HCT116 (cell line): Measurements from ENCODE around the gene VPS39. TPM values are rescaled to one million over a fixed set of nuclear protein-coding genes. Genes with fewer than 3 reads are reported as not detected.

Experiments
- ATAC-seq: fragments of 200-7000 bp; cut with Tn5 transposase; 2 replicates; pipeline ENCODE4 v1.9.1; 2020; ENCODE audit warnings: mild to moderate bottlenecking, moderate library complexity
- BruUV-seq: library from RNA; stranded (reverse); fragments of 400-500 nt; replicated peaks from 2 replicates; lab custom pipeline; 2021; lab: Mats Ljungman, UMichigan
- CTCF ChIA-PET: fragments of 300-600 bp; sonication (Branson Sonifier 250); formaldehyde crosslinking; loops from one replicate; lab custom pipeline; 2021; ENCODE audit warnings: antibody characterized with exemption; lab: Charles Lee
- POLR2A ChIA-PET: fragments of 300-600, 350-600 bp; sonication (Branson Sonifier 250); formaldehyde crosslinking; loops from one replicate; lab custom pipeline; 2021; ENCODE audit warnings: antibody characterized with exemption; lab: Charles Lee
- RAD21 ChIA-PET, 2 experiments: fragments of 300-600 bp; sonication (Branson Sonifier 250); formaldehyde crosslinking; loops; one replicate each; lab custom pipeline; 2023; ENCODE audit warnings: low total read pairs in 2 of 2; ENCODE audit not compliant: uncharacterized antibody in 2 of 2, unreplicated experiment in 2 of 2, low non-redundant PET in 1 of 2; lab: Charles Lee
- DNase-seq: peaks from one replicate; pipeline ENCODE4 v3.0.0-alpha.2; 2010; ENCODE audit warnings: low read depth, low spot score
- H2AFZ ChIP-seq: fragments of 200-600 bp; shearing (Covaris generic), sonication (generic); 2 replicates; pipeline ENCODE4 v1.6.1; 2017; ENCODE audit warnings: low read depth, mixed run types, mixed read lengths, antibody characterized with exemption, low read length; ENCODE audit not compliant: poor library complexity, severe bottlenecking
- H3K27ac ChIP-seq: 2 replicates; pipeline ENCODE4 v1.5.1; 2012; ENCODE audit warnings: low read depth, low read length
- H3K27me3 ChIP-seq: fragments of 200-600 bp; sonication (generic); 2 replicates; pipeline ENCODE4 v1.6.1; 2016; ENCODE audit warnings: mixed run types, low read length, mixed read lengths; ENCODE audit not compliant: insufficient read depth
- H3K36me3 ChIP-seq, 2 experiments: fragments of 200-500 bp in 1 of 2; fragments of 200-600 bp in 1 of 2; sonication (Bioruptor generic) in 1 of 2; sonication (generic) in 1 of 2; 2 replicates each; pipeline versions ENCODE4 v1.5.1 to v1.6.1; 2014 to 2016; ENCODE audit warnings: low read length in 2 of 2, inconsistent platforms in 1 of 2, mixed read lengths in 1 of 2, mixed run types in 1 of 2; ENCODE audit not compliant: insufficient read depth in 2 of 2, control insufficient read depth in 1 of 2
- H3K4me1 ChIP-seq, 2 experiments: fragments of 200-600 bp in 1 of 2; sonication (generic) in 1 of 2; 2 replicates each; pipeline versions ENCODE4 v1.5.1 to v1.6.1; 2012 to 2017; ENCODE audit warnings: low read length in 2 of 2, inconsistent platforms in 1 of 2, mild to moderate bottlenecking in 1 of 2, mixed read lengths in 1 of 2, mixed run types in 1 of 2, moderate library complexity in 1 of 2; ENCODE audit not compliant: insufficient read depth in 2 of 2, control insufficient read depth in 1 of 2
- H3K4me2 ChIP-seq: fragments of 200-600 bp; sonication (generic); 2 replicates; pipeline ENCODE4 v1.6.1; 2017; ENCODE audit warnings: mixed run types, low read length, mixed read lengths
- H3K4me3 ChIP-seq, 2 experiments: fragments of 200-600 bp in 1 of 2; sonication (generic) in 1 of 2; replicated peaks in 1 of 2; 2 replicates each; pipeline ENCODE4 v1.5.1; 2011 to 2016; ENCODE audit warnings: low read length in 2 of 2, control low read depth in 1 of 2, low read depth in 1 of 2, mild to moderate bottlenecking in 1 of 2, mixed read lengths in 1 of 2, mixed run types in 1 of 2
- H3K79me2 ChIP-seq: fragments of 200-600 bp; sonication (generic); 2 replicates; pipeline ENCODE4 v1.6.1; 2017; ENCODE audit warnings: mild to moderate bottlenecking, mixed run types, low read length, moderate library complexity, mixed read lengths; ENCODE audit not compliant: insufficient read depth
- H3K9ac ChIP-seq: fragments of 200-600 bp; sonication (generic); 2 replicates; pipeline ENCODE4 v1.6.1; 2016; ENCODE audit warnings: low read length, mixed read lengths
- H3K9me2 ChIP-seq: fragments of 200-600 bp; sonication (generic), shearing (Covaris generic); 2 replicates; pipeline ENCODE4 v1.6.1; 2017; ENCODE audit warnings: mixed run types, mild to moderate bottlenecking, moderate library complexity; ENCODE audit not compliant: insufficient read depth
- H3K9me3 ChIP-seq, 2 experiments: fragments of 200-500 bp in 1 of 2; fragments of 200-600 bp in 1 of 2; sonication (Bioruptor generic) in 1 of 2; sonication (generic) in 1 of 2; 2 replicates each; pipeline ENCODE4 v1.6.1; 2014 to 2017; ENCODE audit warnings: low read length in 2 of 2, mixed read lengths in 2 of 2, inconsistent platforms in 1 of 2, low read depth in 1 of 2, mild to moderate bottlenecking in 1 of 2, mixed run types in 1 of 2, moderate library complexity in 1 of 2; ENCODE audit not compliant: control insufficient read depth in 1 of 2, insufficient read depth in 1 of 2
- H4K20me1 ChIP-seq: fragments of 200-600 bp; sonication (generic), shearing (Covaris generic); 2 replicates; pipeline ENCODE4 v1.6.1; 2017; ENCODE audit warnings: mixed run types, mild to moderate bottlenecking, moderate library complexity; ENCODE audit not compliant: insufficient read depth
- EGR1 ChIP-seq: IDR thresholded peaks from 2 replicates; pipeline ENCODE4 v1.6.1; 2012; ENCODE audit warnings: low read depth
- JUND ChIP-seq: IDR thresholded peaks from 2 replicates; pipeline ENCODE4 v1.6.1; 2012
- MAX ChIP-seq: IDR thresholded peaks from 2 replicates; pipeline ENCODE4 v1.6.1; 2012
- POLR2AphosphoS5 ChIP-seq: IDR thresholded peaks from 2 replicates; pipeline ENCODE4 v1.6.1; 2011; ENCODE audit warnings: mild to moderate bottlenecking, low read depth, low read length, moderate library complexity
- SIN3A ChIP-seq: IDR thresholded peaks from 2 replicates; pipeline ENCODE4 v1.6.1; 2012; ENCODE audit warnings: low read depth
- SRF ChIP-seq: IDR thresholded peaks from 2 replicates; pipeline ENCODE4 v1.6.1; 2012; ENCODE audit warnings: low read depth
- TCF7L2 ChIP-seq: IDR thresholded peaks from 2 replicates; pipeline ENCODE4 v1.7.0; 2011; ENCODE audit warnings: borderline replicate concordance, inconsistent platforms; ENCODE audit not compliant: insufficient read depth, insufficient read length; ENCODE audit errors: extremely low read depth
- YY1 ChIP-seq: IDR thresholded peaks from 2 replicates; pipeline ENCODE4 v1.6.1; 2011; ENCODE audit warnings: low read length, low read depth, moderate library complexity, mild to moderate bottlenecking; ENCODE audit not compliant: insufficient replicate concordance; ENCODE audit errors: extremely low read depth
- intact Hi-C: fragments of 100-400 bp; cut with micrococcal nuclease; formaldehyde crosslinking; loops from 2 replicates; pipeline ENCODE4 v1.10.0; 2022
- total RNA-seq: library from RNA; stranded (reverse); gene quantifications from one replicate; pipeline ENCODE4 v1.2.1, GENCODE V29; 2021; ENCODE audit not compliant: unreplicated experiment

VPS39 gene
- total RNA-seq, 1 experiment from 2014 or later, result 40.1 TPM

- RAD21 ChIA-PET, result no interaction called here
These were observed 96.2 kb downstream of the VPS39 start for GRCh38 chr15:42111924-42112323.

GRCh38 chr15:42110367-42110766, 97.7 kb downstream of the VPS39 start:
- TF ChIP-seq EGR1, result no peak
- TF ChIP-seq SIN3A, result no peak
- no peak for TF ChIP-seq YY1
- H3K27ac ChIP-seq, result no peak overlapping the region
- no peak overlapping the region for H3K4me3 ChIP-seq
- H3K27me3 ChIP-seq, result no peaks in the 10 kb centered on the region
- peaks cover 0 to 5% of the 10 kb centered on the region in 2 experiments; a peak in 1 of 4 replicates for H3K4me1 ChIP-seq
- H2AFZ ChIP-seq, result no peak overlapping the region
- H4K20me1 ChIP-seq, result no peaks in the 10 kb centered on the region
- no peaks in the 10 kb centered on the region for H3K79me2 ChIP-seq
- H3K4me2 ChIP-seq, result no peak overlapping the region
- ATAC-seq (no peak), DNase-seq (no peak)
- CTCF ChIA-PET, result no interaction called here
- H3K36me3 ChIP-seq, result no peaks in the 10 kb centered on the region
- POLR2A ChIA-PET, result no interaction called here
- intact Hi-C loops, result no loop called here
- no peaks in the 10 kb centered on the region; a peak in 1 of 4 replicates for H3K9me3 ChIP-seq
- no peaks in the 10 kb centered on the region for H3K9me2 ChIP-seq
- RAD21 ChIA-PET, result interaction anchor here in 1 of 2 experiments (0.6 kb wide), 1 partner anchor 28 kb away, joined by 4 read pairs; no protein-coding TSS in a partner anchor
- H3K9ac ChIP-seq, result no peak overlapping the region
- no TSS peak for BruUV-seq

More at GRCh38 chr15:42111924-42112323, 96.2 kb downstream of the VPS39 start:
- H3K4me3 ChIP-seq, result no peak overlapping the region
- POLR2A ChIA-PET, result no interaction called here
- ATAC-seq (no peak), DNase-seq (no peak)
- no peak overlapping the region for H2AFZ ChIP-seq
- H3K9me3 ChIP-seq, result no peaks in the 10 kb centered on the region; a peak in 1 of 4 replicates
- H3K9me2 ChIP-seq, result no peaks in the 10 kb centered on the region
- no peak overlapping the region for H3K4me2 ChIP-seq
- no peak overlapping the region for H3K27ac ChIP-seq
- CTCF ChIA-PET, result no interaction called here
- H3K79me2 ChIP-seq, result no peaks in the 10 kb centered on the region
- no peaks in the 10 kb centered on the region for H4K20me1 ChIP-seq
- no peaks in the 10 kb centered on the region for H3K36me3 ChIP-seq
- BruUV-seq, result no TSS peak
- no peak overlapping the region for H3K9ac ChIP-seq
- no peaks in the 10 kb centered on the region for H3K27me3 ChIP-seq
- intact Hi-C loops, result no loop called here
- TF ChIP-seq TCF7L2, result no peak
- no peak for TF ChIP-seq SRF
- no peak for TF ChIP-seq MAX
- TF ChIP-seq JUND, result no peak
- TF ChIP-seq POLR2AphosphoS5, result no peak
- TF ChIP-seq, all 23 proteins: peak for 0
- H3K4me1 ChIP-seq, result peaks cover 0 to 5% of the 10 kb centered on the region in 2 experiments; a peak in 1 of 4 replicates
